ENCODE data around the gene OTC.

OTC gene

DNA sequence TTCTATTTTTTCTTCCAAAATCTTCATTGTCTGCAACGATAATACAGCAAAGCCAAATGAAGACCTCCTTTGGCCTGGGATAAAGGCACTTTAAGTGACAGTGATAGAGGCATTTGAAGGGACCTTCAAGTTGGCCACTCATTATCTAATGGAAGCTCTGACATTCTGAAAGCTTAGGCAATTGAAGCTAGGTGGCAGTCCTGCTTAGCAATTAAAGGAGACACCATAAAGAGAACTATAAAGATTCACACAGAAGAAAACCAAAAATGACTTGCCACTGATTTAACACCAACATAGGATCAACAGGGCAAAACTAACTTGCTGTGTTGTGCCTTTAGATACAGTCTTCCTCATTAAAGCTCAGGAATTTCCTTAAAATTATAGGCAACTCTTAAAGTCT is 105.7 kb downstream of the OTC start:
- no peaks in the 10 kb centered on the region for H3K4me1 ChIP-seq (ENCODE audit: control insufficient read depth, insufficient read depth, low read length)
- H3K4me3 ChIP-seq (ENCODE audit: low read length): no peak overlapping the region
- no peak overlapping the region for H3K27ac ChIP-seq (ENCODE audit: low read length)
- no peak for DNase-seq (ENCODE audit: low read depth, low spot score)
- no CpG with 5 or more reads among the region's 1 CpG for WGBS (ENCODE audit: insufficient coverage, insufficient read length)
- H3K27me3 ChIP-seq (ENCODE audit: control insufficient read depth, insufficient read depth, low read length): no peaks in the 10 kb centered on the region
- no peaks in the 10 kb centered on the region for H3K36me3 ChIP-seq (ENCODE audit: control insufficient read depth, insufficient read depth, low read length)
- no peaks in the 10 kb centered on the region for H3K9me3 ChIP-seq (ENCODE audit: control insufficient read depth, insufficient read depth, low read length)

DNA sequence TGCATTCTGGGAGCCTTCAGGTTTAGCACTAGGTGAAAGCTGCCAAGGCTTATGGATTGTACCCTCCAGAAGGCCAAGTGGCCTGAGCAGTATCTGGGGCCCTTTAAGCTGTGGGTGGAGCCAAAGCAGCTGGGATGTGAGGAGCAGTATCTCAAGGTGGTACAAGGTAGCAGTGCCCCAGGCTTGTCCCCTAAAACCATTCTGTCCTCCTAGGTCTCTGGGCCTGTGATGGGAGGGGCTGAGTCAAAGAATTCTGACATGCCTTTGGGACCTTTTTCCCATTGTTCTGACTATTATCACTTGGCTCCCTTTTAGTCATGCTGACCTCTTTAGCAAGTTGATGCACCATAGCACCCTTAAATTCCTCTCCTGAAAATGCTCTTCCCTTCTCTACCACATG is 109.9 kb downstream of the OTC start:
- H3K27me3 ChIP-seq (ENCODE audit: control insufficient read depth, insufficient read depth, low read length): no peaks in the 10 kb centered on the region
- no peak overlapping the region for H3K27ac ChIP-seq (ENCODE audit: low read length)
- no peaks in the 10 kb centered on the region for H3K9me3 ChIP-seq (ENCODE audit: control insufficient read depth, insufficient read depth, low read length)
- no peak for DNase-seq (ENCODE audit: low read depth, low spot score)
- H3K4me3 ChIP-seq (ENCODE audit: low read length): no peak overlapping the region
- no peaks in the 10 kb centered on the region for H3K4me1 ChIP-seq (ENCODE audit: control insufficient read depth, insufficient read depth, low read length)
- no peaks in the 10 kb centered on the region for H3K36me3 ChIP-seq (ENCODE audit: control insufficient read depth, insufficient read depth, low read length)

GRCh38 chrX:38465686-38466085 is 113.3 kb downstream of the OTC start:
- Histone ChIP-seq H3K27me3 (ENCODE audit: control insufficient read depth, insufficient read depth, low read length) (no peaks in the 10 kb centered on the region), H3K4me3 (ENCODE audit: low read length) (no peak overlapping the region), H3K9me3 (ENCODE audit: control insufficient read depth, insufficient read depth, low read length) (no peaks in the 10 kb centered on the region), H3K4me1 (ENCODE audit: control insufficient read depth, insufficient read depth, low read length) (no peaks in the 10 kb centered on the region), H3K27ac (ENCODE audit: low read length) (no peak overlapping the region), H3K36me3 (ENCODE audit: control insufficient read depth, insufficient read depth, low read length) (no peaks in the 10 kb centered on the region)
- DNase-seq (ENCODE audit: low read depth, low spot score): no peak
- WGBS (ENCODE audit: insufficient coverage, insufficient read length): no CpG with 5 or more reads among the region's 1 CpG

DNA sequence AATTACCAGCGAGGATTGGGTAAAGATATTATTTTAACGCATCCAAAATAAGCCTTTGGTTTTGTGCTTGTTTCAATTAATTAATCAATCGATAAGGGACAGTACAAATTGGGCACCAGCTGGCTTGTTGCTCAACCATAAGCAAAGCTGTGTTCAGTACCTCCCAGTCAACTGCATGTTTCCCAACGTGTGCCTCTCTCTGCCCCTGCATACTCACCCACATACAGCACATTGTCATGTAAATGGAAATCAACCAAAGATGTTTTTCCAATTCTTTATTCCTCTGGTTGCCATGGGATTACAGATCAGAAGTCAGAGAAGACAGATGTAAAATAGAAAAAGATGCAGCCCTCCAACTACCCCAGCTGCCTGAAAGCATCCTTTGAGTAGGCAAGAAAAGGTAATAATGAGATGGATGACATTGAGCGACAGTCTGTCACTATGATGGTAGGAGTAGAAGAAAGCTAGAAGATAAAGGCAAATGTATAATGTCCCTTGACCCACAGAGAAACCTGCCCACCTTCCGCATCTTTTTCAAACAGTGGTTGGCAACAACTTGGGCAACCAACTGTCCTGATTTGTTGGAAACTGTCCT is 116.3 kb downstream of the OTC start:
- H3K36me3 ChIP-seq (ENCODE audit: control insufficient read depth, insufficient read depth, low read length): no peaks in the 10 kb centered on the region
- H3K4me3 ChIP-seq (ENCODE audit: low read length): no peak overlapping the region
- H3K27me3 ChIP-seq (ENCODE audit: control insufficient read depth, insufficient read depth, low read length): no peaks in the 10 kb centered on the region
- DNase-seq (ENCODE audit: low read depth, low spot score): no peak
- H3K9me3 ChIP-seq (ENCODE audit: control insufficient read depth, insufficient read depth, low read length): no peaks in the 10 kb centered on the region
- H3K4me1 ChIP-seq (ENCODE audit: control insufficient read depth, insufficient read depth, low read length): no peaks in the 10 kb centered on the region
- H3K27ac ChIP-seq (ENCODE audit: low read length): no peak overlapping the region
- WGBS (ENCODE audit: insufficient coverage, insufficient read length): no CpG with 5 or more reads among the region's 6 CpGs

Data from iPS DF 6.9 (cell line).